NCI-H2081 treated with DMSO at 0.1 percent for 48 hours (cell line): ENCODE results near the gene DENND1A.

Source experiments
- DNase-seq: peaks from one replicate; lab custom pipeline; 2025; lab: John Stamatoyannopoulos, UW

DENND1A gene

DNA sequence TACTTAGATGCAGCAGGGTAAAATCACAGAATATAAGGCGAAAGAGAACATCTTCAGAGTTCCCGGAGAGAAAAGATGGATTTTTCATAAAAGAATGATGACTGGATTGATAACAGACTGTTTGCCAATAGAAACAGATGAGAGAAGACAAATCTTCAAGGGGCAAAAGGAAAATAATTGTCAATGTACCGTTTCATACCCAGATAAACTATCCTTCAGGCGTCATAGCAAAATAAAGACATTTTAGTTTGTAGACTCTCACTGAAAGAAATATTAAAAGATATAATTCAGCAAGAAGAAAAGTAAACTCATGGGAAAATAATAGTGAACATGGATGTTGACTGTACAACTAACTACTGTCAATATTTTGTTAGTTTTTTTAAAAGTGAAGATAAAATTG, 399.7 kb downstream of the DENND1A start:
- DNase-seq: no peak

DNA sequence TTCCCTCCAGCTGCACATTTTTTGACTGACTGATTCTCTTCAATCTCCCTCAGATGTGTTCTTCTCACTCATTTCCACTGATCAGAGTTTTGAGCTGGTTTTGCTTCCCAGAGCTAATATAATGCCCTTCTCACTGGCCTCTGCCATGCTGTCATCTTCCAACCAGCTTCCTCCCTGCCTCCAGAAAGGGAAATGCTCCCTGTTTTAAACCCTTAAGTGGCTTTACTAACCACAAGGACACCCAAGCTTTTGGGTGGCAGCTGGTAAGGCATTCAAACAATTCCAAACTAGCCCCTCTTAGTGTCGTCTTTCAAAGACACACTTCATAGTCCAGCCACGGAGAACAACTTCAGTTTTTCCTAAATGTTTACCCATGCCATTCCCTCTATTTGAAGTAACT, 401.4 kb downstream of the DENND1A start:
- DNase-seq: no peak

DNA sequence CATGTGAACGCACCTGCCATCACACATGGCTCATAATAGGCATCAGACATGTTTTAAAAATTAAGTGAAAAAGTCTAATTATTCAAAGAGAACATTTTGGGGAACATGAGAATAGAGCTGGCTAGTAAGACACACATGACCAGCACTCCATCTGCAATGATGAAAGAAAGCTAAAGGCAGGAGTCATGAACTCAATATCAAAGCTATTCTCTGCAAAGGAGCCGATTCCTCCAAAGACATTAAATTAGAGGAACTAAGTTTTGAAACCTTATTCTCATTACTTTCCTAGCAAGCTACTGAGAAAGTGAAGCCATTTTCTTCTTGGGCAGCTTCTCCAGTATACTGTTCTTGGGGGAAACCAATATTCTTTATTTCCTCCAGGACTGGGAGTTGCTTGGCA, 401.9 kb downstream of the DENND1A start:
- no peak for DNase-seq

DNA sequence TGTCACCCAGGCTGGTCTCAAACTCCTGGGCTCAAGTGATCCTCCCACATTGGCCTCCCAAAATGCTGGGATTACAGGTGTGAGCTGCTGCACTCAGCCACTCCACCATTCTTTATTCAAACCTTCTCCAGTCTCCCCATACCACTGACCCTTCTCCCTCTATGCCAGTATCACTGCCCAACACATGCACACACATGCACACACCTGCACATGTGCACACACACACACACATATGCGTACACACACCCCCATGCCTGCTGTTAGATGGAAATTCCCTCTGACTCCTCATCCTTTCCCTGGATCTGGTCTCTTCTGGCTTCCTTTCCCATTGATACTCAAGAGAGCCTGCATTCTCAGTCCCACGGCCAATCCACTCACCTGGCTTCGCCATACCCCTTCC, 404.0 kb downstream of the DENND1A start:
- no peak for DNase-seq

DNA sequence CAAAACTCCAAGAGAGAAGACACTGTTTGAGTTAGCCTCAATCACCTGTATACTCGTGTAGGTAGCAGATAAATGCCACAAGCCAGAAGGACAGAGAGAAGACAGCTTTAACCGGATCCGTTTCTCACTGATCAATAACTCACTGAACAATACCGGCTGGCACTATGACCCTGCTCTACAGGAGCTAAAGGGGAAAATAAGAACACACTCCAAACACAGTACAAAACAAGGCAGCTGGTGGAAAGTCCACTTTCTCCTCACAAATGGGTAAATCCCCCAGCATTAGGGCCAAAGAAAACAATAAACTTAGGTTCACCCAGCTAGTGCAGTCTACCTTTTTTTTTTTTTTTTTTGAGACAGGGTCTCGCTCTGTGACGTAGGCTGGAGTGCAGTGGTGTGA, 404.5 kb downstream of the DENND1A start:
- DNase-seq: no peak

DNA sequence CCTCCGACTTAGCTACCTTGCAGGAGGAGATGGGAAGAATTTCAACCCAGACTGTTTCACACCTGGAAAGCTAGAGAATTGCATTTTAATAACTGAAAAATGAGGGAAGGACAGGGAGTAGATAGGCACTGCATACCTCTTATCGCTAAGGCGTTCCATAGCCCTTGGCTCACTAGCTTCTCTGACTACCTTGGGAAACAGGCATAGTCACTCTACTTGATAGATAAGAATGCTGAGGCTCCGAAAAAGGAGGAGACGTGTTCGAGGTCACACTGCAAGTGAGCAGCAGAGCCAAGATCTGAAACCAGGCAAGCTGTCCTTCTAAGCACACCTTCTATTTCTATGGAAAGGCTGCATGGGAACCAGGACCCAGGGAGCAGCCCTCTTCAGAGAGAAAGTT, 405.1 kb downstream of the DENND1A start:
- DNase-seq: no peak

DNA sequence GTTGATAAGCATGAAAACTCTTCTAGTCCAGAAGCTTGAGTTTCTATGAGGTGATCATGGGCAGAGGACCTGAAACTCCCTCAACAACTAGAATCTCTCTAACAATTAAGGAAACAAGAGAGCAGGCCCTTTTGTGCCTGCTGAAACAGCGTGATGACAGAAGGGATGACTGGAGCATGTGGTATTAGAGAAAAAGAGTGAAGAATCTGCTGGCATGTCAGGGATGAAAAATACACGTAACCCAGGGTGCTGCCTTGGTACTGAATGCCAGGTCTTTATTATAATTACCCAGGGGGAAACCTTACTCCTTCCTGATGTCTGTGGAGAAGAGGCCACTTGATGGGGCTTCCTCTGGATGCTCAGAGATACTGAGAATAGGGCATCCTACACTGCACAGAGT, 406.1 kb downstream of the DENND1A start:
- no peak for DNase-seq

DNA sequence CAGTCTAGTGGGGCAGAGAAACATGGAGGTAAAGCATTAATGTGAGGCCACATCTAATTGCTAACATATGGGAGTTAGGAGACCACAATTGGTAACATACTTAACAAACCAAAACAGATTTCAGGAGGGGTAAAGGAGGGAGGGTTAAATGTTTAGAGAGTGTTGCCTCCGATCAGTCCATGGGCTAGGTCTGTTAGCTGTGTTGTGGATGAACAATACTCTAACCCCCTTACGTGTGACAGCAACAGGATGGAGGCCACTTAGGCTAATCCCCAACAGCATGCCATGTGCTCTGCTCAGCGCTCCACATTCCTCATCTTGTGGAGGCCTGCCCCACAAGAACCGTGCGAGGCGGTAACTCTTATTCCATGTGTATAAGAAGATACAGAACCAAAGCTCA, 406.9 kb downstream of the DENND1A start:
- no peak for DNase-seq

DNA sequence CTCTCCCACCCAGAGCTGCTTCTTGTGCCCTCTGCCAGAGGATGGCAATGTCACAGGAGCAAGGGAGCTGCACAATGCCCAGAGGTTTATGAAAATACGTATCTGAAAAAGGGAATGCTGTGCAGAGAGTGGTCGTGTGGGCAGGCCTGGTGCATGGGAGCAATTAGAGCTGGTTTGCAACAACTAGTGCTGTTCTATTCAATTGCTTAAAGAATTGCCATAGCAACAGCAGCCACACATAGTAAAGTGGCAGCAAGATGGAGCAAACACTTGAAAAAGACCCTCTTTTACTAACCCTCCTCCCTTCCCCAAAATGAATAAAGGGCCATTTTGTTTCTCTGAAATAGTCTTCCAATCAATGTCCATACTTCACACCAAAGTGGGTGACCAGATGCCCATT, 407.7 kb downstream of the DENND1A start:
- DNase-seq: no peak

DNA sequence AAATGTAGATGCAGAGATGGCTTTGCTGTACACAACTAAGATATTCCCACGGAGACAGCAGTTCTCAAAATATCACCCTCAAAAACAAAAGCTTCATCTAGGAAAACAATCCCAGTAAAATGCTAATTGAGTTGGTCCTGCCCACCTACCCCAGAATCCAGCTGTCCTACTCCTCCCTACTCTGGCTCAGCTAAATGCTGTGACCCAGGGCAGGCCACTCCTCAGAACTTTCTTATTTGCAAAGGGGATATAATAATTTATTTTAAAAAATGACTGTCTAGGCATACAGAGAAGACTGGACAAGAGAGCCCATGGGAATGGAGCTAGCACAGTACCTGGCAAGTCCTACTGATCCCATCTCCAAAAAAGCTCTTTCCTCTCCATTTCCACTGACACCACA, 411.6 kb downstream of the DENND1A start:
- no peak for DNase-seq

DNA sequence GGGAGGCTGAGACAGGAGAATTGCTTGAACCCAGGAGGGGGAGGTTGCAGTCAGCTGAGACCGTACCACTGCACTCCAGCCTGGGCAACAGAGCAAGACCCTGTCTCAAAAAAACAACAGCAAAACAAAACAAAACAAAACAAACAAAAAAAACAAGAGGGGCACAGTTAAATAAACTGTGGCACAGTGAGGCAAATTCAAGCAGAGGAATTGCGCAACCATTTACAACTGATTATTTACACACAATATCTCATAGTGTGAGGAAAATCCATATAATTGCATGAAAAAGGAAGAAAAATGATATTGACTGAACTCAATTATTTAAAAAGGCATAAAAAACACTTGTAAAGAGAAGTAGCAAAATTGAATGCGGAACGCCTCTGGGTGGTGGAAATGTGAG, 412.4 kb downstream of the DENND1A start:
- DNase-seq: no peak

DNA sequence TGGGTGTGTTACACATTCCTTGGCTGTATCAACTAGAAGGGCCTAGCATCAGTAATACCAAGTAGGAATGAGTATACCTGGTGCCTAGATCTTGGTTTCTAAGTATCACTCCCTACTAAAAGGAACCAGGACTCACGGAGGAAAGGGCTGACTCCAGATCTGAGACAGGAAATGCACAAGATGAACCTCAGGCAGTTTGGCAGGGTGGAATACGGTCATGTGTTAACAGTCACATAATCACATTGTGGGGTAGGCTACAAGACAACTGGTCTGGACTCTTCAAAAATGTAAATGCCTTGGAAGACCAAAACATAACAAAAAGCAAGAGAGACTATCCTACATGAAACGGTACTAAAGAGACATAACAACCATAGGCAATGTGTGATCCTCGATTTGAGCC, 415.2 kb downstream of the DENND1A start:
- no peak for DNase-seq

DNA sequence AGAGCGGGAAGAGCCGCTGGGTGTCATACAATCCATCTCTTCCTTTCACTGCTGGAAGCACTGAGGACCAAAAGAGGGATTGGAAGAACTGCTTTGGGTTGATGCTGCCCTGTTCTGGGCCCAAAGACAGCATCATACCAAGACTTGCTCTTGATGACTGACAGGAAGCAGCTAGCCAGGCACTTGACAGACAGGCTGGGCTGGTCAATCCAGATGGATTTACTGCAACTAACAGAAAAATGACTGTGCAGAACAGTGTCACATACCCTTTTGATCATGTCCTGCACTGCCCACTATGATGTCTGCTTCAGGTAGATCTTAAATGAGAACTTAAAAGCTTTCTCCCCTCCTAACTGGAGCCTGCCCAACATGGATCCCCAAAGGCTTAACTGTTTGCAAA, 416.4 kb downstream of the DENND1A start:
- no peak for DNase-seq

DNA sequence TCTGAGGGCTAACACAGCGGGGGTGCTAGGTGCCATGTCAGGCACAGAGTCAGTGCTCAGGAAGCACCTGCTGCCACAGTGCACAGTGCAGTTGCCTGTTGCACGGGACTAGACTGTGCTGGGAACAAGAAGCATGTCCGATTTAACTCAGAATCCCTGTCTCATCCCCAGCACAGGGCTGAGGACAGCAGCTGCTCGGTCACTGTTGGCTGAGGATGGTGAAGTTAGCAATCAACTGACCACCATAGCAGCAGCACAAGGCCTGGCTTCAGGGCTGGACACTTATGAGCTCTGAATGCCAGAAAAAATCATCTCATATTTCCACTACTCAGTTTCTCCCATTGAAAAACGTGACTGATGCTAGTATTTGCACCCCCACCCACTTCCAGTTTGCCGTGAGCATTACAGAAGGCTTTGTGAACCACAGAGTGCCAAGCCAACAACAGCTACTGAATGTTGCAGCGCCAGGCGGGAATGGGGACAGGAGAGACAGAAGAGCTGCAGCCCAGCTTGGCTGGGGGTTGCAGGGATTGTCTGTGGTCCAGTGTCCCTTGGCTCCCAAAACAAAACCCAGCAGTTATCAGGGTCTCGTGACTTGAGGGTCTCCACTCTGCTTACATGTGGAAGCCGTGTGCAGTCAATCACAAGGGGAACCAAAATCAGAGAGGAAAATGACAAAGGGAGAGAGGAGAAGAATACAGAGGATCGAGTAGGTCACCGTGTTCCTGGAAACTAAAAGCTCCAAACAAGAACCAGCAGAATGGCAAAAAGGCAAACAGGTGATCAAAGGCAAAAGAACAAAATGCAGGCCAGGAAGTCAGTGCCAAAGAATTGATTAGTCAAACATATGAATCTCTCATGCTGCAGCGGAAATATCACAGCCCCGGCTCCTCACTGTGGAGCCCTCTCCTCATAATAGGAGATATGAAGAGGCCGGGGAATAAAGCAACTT, 418.3 kb downstream of the DENND1A start:
- no peak for DNase-seq

DNA sequence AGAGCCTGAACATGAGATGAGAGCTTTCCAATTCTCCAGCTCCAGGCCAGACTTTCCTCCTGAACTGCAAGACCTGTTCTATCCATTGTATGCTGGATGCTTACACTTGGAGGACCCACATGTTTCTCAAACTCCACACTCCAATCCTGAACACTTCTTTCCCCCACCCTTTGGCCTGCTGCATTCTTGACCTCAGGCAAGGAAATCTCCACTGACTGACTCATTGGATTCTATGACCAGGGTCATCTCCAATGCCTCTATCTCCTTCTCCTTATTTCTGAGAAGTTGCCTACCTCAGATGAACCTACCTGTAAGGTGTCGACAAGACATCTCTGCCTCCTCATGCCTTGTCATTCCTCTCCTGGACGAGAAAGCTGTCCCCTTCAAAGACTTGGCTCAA, 420.3 kb downstream of the DENND1A start:
- DNase-seq: no peak

DNA sequence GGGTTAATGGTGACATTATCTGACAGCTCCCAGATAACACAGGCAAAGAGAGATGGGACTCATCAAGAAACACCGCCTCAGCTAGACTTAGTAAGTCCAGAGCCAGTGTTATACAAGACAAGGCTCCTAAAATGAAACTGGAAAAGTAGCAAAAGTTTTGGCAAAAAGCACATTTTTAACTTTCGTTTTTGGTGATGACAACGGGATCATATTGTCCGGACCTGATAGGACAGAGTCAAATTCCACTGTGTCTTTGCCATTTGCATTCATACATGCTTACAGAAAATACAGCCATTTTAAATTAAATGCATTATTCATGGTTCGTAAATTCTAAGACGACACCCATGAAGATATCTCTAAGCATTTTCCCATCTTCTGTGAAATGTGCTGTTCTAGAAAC, 421.9 kb downstream of the DENND1A start:
- DNase-seq: no peak

DNA sequence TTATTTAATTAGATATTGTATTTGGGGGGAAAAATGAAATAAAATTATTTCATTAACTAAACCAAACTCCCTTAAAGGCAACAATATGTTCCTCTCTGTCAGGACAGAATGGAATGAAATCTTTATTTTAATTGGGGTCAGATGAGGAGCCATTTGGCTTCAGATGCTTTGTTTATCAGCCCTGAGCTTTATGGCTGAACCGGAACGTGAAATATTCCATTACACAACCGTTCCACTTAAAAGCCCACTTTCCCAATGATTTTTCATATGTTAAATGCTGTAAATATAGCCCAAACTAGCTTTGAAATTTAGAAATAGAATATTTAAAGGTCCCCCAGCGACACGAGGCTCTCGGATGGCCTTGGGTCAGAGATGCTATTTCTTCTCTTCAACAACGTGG, 424.4 kb downstream of the DENND1A start:
- no peak for DNase-seq

DNA sequence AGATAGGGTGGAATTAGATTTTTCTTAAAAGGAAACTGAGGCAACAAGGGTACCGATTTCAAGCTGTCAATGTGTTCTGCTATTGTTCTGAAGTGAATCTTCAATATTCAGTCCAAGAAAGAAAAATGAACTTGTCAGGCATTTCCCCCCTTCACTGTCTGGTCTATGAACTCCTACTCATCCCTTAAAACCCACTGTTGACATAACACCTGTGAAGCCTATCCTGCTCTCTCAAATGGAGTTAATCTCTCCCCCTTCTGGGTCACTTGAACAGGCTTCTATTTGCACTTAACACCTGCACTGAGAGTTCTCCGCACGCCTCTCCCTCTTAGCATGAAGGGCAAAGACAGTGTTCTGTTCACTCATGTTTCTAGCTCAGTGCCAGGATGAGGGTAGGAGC, 429.6 kb downstream of the DENND1A start:
- no peak for DNase-seq

DNA sequence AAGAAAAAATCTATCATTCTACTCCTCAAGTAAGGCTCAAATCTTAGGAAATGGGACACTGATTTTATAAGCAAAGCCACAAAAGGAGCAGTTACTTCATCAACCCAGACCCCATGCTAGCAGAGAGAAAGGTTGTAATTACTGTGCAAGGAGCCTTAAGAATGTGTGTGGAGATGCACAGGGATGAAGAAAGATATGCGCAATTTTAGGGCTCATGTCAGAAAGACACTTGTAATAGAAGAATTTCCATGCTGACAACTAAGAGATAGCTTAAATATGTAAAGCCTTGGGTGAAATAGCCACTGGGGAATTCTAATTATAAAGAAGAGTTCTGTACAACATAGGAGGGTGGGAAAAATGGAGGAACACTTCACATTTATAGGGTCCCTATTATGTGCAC, 432.1 kb downstream of the DENND1A start:
- no peak for DNase-seq

DNA sequence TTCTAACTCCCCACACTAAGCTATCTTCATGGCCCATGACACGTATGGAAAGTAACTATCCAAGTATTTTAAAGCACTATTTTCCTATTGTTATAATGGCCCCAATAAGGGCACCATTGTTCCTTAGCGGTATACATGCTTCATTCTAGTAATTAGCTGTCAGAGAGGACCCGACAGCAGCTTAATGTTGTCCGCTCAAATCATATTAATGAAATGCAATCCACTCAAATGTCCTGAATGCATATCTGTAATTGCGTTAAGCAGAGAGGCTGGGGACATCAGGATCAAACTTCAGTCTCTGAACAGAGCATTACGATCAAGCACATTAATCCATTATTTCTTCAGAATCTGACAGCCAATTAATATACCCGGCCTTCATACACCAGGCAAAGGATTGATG, 434.2 kb downstream of the DENND1A start:
- no peak for DNase-seq

DNA sequence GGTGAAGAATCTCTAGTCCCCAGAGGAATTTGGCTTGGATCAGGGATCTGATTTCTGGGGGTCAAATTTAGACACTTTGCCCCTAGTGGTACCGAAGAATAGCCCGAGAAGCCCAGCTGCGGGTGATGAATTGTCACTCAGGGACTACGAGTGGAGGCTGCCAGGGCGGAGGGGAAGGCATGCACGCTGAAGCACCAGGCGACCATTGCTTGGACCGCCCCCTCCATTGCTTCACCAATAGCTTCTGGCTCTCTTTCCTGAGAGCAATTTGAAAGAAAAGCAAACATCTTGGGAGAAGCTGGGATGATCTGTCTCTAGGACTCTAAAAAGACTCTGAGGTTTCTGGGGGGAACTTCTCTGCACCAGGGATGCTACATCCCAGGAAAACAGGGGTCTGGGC, 436.3 kb downstream of the DENND1A start:
- DNase-seq: no peak

DNA sequence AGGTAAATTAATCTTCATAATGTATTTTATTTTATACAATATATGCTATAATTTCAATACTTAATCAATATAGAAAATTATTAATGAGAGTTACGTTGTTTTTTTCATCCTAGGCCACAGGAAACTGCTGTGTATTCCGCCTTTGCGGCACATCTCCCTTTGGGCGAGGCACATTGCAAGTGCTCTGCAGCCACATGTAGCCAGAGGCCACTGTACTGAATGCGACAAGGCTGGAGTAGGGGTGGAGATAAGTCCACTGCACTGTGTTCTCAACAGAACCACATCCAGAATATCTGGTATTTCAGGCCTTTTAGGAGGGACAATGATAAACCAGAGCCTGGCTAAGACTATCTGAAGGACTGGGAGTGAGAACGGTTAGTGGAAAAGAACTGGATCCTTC, 439.2 kb downstream of the DENND1A start:
- DNase-seq: no peak

DNA sequence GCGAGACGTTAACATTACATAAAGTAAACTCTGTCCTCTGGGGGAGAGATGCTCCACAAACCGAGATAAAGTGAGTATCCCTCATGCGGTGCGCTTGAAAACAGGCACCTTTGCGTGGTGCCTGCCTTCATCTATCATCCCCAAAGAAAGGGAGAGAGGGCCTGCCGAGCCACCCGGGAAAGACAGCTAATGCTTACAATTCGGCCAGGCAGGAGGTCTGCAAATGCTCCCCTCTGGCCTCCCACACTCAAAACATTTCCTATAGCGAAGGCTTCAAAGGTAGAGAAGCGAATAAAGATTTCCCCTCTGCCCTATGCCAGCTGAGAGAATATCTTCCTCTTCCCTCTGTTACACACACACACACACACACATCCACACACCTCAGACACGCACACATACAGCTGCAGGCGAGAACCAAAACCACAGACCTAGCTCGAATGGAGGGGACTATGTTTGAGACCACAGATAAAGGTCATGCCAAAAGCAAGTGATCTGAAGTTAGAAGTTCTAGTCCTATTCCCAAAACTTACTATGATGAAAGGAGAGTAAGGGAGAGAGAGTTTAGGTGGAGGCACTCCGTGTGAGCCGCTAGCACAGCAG, 441.1 kb downstream of the DENND1A start:
- DNase-seq: no peak
